GM19455 (cell line): ENCODE measurements around the gene BRWD1.
"Not testable (repeated sequence)": the region's sequence is repeated elsewhere in the genome, so short reads cannot be mapped to it uniquely, and the experiment has no call there.

Experiments
- ATAC-seq: cut with Tn5 transposase; IDR thresholded peaks from one replicate; pipeline ENCODE4 v1.9.1; 2021; ENCODE audit not compliant: unreplicated experiment

The BRWD1 gene

DNA sequence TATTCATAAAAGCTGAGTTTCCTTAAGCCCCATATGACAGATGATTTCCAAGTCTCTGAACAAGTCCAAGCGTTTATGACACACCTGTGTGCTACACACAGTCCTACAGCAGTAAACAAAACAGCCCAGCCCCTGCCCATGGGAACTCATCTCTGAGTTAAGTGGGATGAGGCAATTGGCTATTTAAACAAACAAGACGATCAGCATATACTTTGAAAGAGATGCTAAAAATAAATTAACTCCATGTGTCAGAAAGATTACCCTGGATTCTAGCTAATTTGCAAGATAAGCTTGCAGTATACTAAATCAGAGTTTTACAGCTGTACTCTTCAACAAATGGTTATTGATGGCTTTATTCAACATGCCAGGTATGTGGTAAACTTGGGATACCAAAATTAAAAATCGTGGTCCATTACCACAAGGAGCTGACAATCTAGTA, 137.1 kb downstream of the BRWD1 start:
- ATAC-seq = no peak

DNA sequence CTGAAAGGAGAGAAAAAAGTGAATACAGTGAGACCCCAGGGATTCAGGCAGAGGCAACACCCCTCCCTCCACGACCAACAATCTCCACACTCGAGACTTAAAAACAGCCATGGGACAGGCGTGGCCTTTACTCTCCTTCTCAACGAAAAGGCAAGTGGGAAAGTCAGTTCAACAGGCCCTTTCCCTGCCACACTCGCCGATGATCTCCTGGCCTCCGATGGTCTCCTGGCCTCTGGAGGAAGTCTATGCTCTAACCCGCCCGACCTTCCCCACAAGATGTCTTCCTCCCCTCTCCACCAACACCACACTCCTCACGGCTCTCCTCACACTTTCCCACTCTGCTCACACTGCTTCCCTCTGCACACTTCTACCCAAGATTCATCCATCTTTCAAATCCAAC, 137.8 kb downstream of the BRWD1 start:
- ATAC-seq = no peak

DNA sequence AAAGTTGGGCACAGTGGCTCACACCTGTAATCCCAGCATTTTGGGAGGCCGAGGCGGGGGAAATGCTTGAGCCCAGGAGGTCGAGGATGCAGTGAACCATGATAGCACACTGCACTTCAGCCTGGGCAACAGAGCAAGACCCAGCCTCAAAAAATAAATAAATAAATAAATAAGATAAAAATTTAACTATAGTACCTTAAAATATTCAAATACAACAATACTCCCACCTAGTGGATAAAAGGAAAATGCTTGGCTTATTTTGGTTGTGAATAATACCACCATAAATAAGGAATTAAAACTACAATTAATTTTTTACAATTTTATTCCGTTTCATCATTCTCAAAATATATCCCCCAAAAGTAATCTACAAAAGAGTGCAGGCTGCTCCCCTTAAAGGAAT, 138.3 kb downstream of the BRWD1 start:
- ATAC-seq = no peak

DNA sequence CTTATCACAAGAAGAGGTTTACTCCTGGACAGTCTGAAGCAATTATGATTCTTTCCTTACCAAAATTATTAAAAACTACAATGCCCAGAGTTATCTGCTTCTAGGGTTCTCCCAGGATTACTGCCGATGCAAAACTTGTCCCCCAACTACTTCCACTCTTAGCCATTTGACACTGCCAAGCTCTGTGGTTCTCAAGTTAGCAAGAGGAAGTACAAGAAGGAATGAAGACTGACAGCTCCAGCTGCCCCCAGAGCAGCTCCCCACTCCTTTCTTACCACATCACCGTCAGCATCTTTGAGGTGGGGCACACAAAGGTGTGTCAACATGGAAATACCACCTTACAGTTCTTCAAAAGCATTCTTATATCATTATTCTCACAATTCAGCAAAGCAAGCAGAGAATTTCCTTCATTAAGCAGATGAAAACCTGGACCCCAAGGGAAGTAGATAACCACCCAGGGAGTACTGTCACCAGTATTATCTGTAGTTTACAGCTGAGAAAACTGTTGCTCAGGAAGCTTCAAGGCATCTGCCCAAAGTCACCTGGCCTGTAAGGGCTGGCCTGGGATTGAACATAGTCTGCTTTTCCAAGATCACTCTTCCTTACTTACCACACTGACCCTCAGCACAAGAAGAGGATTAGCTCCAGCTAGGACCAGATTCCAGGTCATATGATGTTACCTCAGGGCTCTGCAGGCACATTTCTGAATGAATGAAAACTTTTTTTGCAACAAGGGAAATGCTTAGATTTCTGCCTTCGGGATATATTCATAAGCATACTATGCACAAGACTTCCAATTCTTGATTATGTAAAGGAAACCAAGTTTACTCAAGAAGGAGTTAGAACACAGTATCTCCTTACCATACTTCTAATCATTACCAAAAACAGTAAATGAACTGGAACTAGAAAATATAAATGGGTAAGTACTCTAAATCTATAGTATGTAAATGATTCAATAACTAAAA, 139.4 kb downstream of the BRWD1 start:
- ATAC-seq = no peak

DNA sequence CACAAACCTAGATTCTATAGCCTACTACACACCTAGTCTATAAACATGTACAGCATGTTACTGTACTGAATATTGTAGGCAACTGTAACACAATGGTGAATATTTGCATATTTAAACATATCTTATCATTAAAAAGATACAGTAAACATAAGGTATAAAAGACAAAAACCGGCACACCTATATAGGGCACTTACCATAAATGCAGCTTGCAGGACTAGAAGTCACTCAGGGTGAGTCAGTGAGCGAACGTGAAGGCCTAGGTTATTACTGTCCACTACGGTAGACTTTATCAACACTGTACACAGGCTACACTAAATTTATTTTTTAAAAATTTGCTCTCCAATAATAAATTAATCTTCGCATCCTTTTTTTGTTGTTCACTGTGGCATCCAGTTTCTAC, 143.5 kb downstream of the BRWD1 start:
- no peak for ATAC-seq

DNA sequence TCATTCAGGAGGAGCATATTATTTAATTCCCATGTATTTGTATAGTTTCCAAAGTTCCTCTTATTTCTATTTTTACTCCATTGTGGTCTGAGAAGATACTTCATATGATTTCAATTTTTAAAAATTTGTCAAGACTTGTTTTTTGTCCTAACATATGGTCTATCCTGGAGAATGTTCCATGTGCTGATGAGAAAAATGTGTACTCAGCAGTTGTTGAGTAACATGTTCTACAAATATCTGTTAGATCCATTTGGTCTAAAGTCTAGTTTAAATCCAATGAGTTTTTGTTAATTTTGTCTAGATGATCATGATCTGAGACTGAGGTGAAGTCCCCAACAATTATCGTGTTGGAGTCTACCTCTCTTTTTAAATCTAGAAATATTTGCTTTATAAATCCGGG, 144.6 kb downstream of the BRWD1 start:
- no peak for ATAC-seq

DNA sequence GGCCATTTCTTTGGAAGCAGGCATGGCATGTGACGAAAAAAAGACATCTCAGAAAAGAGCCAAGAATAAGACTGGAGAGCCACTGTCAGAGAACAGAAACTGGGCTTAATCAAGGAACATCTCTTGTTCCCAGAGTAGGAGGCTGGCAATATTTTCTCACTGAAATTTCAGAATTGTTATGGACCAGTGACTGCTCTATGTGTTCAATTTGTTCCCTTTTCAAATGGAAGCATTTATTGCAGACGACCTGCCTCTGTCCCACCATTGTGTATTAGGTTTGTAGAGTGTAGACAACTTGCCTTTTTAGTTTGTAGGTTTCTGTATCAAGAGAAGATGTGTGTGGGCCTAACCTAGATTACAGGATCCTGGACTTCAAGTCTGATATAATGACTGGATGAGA, 148.9 kb downstream of the BRWD1 start:
- ATAC-seq = no peak

DNA sequence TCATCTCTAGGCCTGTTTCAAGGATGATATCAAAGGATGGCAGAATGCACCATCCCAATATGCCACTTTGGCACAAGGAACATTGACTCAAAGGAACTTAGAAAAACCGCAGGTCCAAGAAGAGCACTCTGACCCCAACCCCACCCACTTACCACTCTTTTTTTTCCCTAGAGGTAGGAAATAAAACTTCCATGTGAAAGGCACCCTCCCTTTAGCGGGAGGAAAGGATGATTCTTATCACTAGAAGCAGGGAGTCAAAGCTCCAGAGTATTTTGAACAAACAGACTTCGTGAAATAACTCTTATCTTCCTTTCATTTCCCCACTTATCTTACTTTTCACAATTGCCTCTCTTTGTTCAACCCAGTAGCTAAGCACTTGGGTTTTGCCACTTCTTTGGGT, 152.4 kb downstream of the BRWD1 start:
- no peak for ATAC-seq

DNA sequence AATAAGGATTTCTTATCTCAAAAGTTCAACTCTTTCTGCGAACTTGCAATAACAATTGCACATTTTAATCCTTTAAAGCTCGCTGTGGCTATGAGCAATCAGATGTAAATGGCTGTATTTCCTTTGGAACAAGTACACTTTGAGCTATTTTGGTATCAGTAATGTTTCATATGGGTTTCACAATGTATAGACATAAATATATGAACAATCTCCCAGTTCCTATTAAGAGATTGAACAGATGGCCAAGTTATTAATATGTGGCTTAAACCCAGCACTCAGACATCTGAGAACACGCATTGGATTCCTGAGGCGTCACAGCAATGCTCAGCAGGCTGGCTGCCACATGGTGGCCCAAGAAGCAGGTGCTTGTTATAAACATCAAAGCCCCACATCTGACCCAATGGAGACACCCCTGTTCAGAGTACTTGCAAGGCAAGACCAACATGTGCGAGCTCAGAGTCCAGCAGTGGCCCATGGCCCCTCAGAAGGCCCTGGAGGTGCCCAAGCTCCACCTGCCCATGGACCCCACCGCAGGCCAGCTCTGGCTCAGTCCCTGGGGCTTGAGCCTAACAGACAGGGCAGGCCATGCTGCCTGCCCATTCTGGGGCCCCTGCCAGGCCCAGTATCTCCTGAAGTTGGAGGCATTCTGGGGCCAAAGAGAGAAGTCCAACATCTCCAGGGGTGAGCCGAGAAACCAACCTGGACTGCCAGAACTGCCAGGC, 153.9 kb downstream of the BRWD1 start:
- ATAC-seq = no peak

DNA sequence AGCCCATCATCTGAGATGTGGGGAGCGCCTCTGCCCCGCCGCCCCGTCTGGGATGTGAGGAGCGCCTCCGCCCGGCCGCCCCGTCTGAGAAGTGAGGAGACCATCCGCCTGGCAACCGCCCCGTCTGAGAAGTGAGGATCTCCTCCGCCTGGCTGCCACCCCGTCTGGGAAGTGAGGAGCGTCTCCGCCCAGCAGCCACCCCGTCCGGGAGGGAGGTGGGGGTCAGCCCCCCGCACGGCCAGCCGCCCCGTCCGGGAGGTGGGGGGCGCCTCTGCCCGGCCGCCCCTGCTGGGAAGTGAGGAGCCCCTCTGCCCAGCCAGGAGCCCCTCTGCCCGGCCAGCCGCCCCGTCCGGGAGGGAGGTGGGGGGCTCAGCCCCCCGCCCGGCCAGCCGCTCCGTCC, 156.2 kb downstream of the BRWD1 start:
- ATAC-seq = not testable (repeated sequence)

DNA sequence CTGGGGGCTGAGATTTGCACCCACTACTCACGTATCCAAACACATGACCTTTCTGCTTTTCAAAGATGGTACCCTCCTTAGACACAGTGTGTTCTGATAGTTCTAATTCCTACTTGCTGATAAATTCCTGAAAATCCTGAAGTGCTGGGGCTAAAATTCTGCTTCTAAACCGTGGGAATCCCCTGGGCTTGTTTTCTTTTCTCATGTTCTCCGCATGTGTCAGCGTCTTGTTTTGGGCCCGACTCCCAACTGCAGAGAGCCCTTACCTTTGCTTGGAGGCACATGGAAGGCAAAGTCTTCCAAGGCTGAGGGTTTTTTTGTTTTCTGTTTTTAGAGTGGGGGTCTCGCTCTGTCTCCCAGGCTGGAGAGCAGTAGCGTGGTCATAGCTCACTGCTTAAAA, 157.4 kb downstream of the BRWD1 start:
- ATAC-seq = no peak

DNA sequence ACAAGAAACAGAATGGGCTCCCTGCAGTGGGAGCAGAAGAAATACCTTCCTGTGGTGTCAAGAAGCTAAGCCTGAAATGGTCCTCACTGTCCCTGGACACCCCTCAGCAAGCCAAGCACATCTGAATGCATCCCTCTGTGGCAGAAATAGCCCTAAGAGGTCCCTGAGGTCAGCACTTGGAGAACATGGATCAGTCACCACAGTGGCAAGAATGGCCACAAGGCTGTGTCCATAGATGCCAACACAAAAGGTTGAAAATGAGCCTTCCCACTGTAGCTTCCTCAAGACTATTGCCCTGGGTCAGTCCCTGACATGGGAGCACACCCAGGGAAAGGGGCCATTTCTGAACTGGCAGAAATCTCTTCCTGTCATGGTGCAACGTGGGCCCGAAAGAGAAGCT, 157.9 kb downstream of the BRWD1 start:
- ATAC-seq = no peak

DNA sequence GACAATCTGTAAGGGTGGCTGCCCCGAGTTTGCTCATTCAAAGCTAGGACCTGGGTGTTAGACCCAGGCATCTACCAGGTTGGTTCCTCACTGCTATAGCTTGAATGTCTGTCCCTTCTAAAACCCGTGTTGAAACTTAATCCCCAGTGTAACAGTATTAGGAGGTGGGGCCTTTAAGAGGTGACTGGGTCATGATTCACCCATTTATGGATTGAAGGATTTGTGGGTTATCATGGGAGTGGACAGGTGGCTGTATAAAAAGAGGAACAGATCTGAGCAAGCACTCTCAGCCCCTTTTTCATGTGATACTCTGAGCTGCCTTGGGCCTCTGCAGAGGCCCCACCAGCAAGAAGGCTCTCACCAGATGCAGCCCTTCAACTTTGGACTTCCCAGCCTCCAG, 159.6 kb downstream of the BRWD1 start:
- ATAC-seq = no peak

DNA sequence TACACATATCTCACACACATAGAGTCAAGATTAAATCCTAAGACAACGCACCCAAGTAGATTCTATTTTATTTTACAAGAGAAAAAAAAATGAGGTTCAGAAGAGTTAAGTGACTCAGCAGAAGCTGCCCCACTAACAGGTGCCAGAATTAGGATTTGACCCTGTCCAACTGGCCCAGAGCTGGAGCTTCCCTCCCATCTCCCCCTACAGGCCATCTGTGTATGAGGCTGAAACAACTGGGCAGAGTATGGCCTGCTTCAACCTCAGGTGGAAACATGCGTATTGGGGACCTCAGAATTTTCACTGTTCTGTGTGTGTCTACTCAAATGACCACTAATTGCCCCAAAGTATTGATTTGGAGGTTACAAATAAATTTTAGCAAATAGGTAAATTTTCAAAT, 160.1 kb downstream of the BRWD1 start:
- ATAC-seq = no peak

DNA sequence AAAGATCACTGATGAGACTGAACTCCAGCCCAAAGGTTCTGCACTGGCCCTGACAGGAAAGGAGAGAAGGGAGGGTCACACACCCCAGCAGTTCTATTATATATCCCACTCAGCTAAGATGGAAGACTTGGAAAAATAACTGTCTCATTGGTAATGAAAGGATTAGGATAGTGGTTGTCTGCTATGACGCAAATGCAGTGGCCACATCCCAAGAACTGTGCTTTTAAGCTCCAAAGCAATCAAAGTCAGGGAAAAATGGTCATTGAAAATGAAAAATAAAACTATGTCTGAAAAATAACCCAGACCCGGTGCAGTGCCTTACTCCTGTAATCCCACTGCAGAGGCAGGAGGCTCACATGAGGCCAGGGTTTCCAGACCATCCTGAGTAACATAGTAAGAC, 161.2 kb downstream of the BRWD1 start:
- ATAC-seq = no peak

DNA sequence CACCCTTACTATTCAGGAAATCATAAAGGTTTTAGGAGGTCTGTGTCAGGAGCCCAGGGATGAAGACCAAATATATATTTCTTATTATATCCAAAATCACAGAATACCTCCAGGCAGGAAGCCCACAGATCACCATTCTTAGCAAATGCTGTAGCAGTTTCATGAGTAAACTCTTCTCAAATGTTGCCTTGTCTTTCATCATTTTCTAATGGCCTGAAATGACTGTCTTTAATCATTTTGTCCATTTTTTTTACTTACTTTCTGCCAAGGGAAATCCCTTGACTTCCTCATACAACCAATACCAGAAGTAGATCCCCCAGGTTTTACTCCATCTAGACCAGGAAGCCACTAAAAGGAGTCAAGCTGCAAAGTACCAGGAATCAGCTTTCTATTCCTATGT, 162.6 kb downstream of the BRWD1 start:
- ATAC-seq = no peak

DNA sequence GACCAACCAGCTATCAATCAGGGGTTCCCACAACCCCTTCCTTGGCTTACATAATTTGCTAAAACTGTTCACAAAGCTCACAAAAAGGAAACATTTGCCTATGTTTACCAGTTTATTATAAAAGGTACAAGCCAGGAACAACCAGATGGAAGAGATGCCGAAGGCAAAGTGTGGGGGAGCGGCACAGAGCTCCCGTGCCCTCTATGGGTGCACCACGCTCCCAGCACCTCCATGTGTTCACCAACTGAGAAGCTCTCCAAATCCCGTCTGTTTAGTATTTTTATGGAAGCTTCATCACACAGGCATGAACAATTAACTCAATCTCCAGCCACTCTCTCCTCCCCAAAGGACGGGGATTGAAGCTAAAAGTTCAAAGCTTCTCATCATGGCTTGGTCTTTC, 163.1 kb downstream of the BRWD1 start:
- no peak for ATAC-seq

DNA sequence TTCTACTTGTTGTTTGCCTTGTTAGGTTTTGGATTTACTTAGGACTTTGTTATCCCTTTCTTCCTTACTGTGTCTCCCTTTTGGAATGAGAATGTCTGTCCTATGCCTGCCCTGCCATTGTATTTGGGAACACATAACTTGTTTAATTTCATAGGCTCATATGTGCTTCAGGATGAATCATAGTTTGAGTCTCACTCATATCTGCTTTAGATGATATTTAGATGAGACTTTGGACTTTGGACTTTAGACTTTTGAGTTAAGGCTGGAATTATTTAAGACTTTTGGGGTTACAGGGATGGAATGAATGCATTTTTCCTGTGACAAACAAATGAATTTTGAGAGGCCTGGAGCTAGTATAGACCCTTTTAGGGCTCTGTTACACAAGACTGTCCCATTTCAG, 163.6 kb downstream of the BRWD1 start:
- ATAC-seq = no peak

DNA sequence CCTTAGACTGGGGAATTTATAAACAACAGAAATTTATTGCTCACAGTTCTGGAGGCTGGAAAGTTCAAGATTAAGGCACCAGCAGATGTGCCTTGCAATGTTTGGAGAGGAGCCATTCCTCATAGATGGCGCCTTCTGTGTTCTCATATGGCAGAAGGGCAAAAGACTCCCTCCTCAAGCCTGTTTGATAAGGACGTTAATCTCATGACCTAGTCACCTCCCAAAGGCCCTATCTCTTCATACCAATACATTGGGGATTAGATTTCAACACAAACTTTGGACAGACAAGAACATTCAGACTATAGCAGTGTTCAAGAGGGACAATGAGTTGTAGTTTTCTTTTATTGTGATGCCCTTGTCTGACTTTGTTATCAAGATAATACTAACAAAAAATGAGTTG, 164.5 kb downstream of the BRWD1 start:
- no peak for ATAC-seq

DNA sequence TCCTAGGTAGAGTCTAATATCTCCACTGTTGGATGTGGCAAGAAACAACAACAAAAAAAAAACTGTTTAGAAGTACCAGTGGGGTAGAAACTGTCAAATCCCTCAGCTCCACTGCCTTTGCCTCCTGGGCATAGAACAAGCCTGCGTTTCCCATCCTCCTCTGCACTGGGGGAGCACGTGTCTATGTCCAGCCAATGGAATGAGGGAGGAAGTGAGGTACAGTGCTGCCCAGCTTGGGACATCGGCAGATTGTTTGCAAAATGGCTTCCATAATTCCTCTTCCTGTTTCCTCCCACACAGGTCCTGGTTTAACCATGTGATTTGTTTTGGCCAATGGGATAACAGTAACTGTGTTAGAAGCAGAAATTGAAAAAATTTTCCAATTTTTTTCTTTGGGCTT, 169.2 kb downstream of the BRWD1 start:
- ATAC-seq = no peak

DNA sequence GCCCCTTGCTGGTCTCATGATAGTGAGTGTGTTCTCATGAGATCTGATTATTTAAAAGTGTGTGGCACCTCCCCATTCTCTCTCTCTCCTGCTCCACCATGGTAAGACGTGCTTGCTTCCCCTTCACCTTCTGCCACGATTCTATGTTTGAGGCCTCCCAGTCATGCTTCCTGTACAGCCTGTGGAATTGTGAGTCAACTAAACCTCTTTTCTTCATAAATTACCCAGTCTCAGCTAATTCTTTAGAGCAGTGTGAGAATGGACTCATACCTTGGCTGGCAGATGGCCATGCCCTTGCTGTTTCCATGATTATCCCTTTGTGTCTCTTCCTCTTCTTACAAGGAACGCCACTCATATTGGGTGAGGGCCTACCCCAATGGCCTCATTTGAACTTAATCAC, 170.5 kb downstream of the BRWD1 start:
- ATAC-seq = no peak

DNA sequence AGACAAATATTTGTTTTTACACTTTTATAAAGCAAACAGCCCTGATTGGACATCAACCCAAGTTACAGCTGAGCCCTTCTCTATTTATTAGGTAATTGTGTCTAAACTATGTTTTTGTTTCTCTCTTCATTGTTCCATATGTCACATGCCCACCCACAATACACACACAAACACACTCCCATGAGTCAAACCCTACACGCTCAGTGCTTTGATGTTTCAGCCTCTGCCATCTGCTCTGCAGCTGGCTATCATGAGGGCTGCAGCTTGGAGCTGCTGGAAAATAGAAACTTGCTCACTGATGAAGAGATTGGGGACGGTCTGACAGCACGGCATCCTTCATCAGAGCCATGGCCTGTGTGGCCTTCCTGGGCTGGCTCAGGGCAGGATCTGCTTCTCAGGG, 171.9 kb downstream of the BRWD1 start:
- ATAC-seq = no peak
